DOHH2 (cell line): ENCODE measurements around the gene CAMK1G.

Experiments used
- EZH2phosphoT487 ChIP-seq: fragments of 200-600 bp; sonication (generic); IDR thresholded peaks from 2 replicates; pipeline ENCODE4 v1.6.1; 2017; ENCODE audit warnings: borderline replicate concordance, mild to moderate bottlenecking, antibody characterized with exemption, low read length, moderate library complexity, mixed read lengths
- TF ChIP-seq, protein P1 (sequence below): fragments of 200-600 bp; sonication (generic); IDR thresholded peaks from one replicate; pipeline ENCODE4 v1.5.1; 2014; ENCODE audit warnings: antibody characterized with exemption, mild to moderate bottlenecking, low read depth, low read length; ENCODE audit not compliant: poor library complexity, severe bottlenecking

DNA sequence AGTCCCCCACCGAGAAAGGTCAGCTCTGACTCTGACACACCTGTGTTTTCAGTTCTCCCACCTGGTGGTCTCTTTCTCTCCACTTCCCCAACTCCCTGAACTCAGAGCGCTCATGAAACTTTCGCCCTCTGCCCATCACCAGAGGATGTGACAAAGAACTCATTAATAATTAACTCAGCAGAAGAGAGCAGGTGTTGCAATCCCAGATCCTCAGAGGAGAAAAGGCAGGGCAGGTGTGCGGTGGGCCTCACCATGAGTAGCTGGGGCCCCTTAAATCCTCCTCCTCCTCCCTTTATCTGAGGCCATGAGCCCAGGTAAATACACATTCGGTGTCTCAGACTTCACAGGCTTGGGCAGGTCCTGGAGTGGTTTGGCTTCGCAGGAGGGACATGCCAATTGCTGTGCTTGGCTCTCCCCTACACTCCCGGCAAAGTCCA lies 70.4 kb downstream of the CAMK1G start:
- TF ChIP-seq, protein P1, sequence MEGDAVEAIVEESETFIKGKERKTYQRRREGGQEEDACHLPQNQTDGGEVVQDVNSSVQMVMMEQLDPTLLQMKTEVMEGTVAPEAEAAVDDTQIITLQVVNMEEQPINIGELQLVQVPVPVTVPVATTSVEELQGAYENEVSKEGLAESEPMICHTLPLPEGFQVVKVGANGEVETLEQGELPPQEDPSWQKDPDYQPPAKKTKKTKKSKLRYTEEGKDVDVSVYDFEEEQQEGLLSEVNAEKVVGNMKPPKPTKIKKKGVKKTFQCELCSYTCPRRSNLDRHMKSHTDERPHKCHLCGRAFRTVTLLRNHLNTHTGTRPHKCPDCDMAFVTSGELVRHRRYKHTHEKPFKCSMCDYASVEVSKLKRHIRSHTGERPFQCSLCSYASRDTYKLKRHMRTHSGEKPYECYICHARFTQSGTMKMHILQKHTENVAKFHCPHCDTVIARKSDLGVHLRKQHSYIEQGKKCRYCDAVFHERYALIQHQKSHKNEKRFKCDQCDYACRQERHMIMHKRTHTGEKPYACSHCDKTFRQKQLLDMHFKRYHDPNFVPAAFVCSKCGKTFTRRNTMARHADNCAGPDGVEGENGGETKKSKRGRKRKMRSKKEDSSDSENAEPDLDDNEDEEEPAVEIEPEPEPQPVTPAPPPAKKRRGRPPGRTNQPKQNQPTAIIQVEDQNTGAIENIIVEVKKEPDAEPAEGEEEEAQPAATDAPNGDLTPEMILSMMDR = no peak
- TF ChIP-seq EZH2phosphoT487 = no peak
